ENCODE measurements around the gene PLPP4.

DNA sequence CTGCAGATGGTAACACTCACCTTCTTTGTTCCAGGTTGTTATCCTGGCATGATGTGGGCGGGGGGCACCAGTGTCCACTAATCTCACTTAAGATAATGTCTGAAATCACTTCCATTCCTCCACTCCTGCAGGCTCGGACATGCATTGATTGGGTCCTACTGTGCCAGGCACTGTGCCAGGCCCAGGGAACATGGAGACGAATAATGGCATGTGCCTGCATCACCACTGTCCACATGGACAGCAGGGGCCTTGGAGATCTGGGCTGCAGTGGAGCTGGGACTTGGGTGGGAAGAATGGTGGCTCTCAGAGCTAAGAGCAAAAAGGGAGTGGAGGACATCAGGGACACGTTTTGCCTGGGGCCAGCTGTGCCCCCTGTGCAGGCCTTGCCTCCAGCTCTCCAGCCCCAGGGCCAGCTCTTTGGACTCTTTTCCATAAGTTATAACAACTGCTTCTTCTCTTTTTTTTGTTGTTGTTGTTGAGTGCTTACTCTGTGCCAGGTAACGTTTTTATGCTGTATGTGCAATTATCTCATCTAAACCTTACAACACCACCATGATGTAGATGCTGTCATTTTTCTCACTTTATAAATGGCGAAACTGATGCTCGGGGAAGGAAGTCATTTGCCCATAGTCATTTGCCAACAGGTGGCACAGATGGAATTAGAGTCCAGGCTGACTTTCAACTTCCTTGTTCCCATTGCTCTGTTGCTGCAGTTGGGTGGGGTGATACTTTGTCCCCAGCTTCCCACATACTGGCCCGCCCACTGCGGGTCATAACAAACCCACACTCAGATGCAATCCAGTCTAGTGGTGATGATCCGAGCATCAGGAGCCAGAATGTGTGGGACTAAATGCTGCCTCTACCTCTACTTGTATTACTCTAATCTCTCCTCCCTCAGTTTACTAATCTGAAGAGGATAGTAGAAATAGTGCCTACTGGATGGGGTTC is 19.1 kb downstream of the PLPP4 start:
- TF ChIP-seq, protein P1, sequence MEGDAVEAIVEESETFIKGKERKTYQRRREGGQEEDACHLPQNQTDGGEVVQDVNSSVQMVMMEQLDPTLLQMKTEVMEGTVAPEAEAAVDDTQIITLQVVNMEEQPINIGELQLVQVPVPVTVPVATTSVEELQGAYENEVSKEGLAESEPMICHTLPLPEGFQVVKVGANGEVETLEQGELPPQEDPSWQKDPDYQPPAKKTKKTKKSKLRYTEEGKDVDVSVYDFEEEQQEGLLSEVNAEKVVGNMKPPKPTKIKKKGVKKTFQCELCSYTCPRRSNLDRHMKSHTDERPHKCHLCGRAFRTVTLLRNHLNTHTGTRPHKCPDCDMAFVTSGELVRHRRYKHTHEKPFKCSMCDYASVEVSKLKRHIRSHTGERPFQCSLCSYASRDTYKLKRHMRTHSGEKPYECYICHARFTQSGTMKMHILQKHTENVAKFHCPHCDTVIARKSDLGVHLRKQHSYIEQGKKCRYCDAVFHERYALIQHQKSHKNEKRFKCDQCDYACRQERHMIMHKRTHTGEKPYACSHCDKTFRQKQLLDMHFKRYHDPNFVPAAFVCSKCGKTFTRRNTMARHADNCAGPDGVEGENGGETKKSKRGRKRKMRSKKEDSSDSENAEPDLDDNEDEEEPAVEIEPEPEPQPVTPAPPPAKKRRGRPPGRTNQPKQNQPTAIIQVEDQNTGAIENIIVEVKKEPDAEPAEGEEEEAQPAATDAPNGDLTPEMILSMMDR (IDR thresholded peaks at IDR 0.05): no peak
- TF ChIP-seq POLR2A (IDR thresholded peaks at IDR 0.05): no peak
- TF ChIP-seq EP300 (IDR thresholded peaks at IDR 0.05): no peak

All from upper lobe of left lung (tissue), 4 donors.